HepG2 (cell line): Measurements from ENCODE around the gene CARHSP1. TPM values are rescaled to one million over a fixed set of nuclear protein-coding genes. Genes with fewer than 3 reads are reported as not detected.

Experiments
- ARID2 ChIP-seq: sonication (generic); formaldehyde crosslinking; IDR thresholded peaks from 2 replicates; pipeline ENCODE4 v1.8.1; 2022; ENCODE audit warnings: mild to moderate bottlenecking, missing genetic modification reagents, borderline replicate concordance
- CREB1 ChIP-seq, 2 experiments: fragments of 450-650 bp in 1 of 2; IDR thresholded peaks; 2 replicates each; pipeline ENCODE4 v1.6.1; 2016 to 2017; ENCODE audit warnings: control low read depth in 1 of 2, mild to moderate bottlenecking in 1 of 2, missing compliant biosample characterization in 1 of 2, missing genetic modification characterization in 1 of 2
- HIC2 ChIP-seq: sonication (generic); formaldehyde crosslinking; IDR thresholded peaks from 2 replicates; pipeline ENCODE4 v1.9.0; 2022; ENCODE audit warnings: low read depth, missing genetic modification reagents
- KDM1A ChIP-seq: IDR thresholded peaks from 2 replicates; pipeline ENCODE4 v1.6.1; 2016; ENCODE audit warnings: missing compliant biosample characterization
- KDM4B ChIP-seq: sonication (generic); formaldehyde crosslinking; IDR thresholded peaks from 2 replicates; pipeline ENCODE4 v1.4.0; 2020; ENCODE audit warnings: missing genetic modification reagents
- LRRFIP1 ChIP-seq: sonication (generic); formaldehyde crosslinking; conservative IDR thresholded peaks from 2 replicates; pipeline ENCODE4 v1.4.0; 2020; ENCODE audit warnings: missing genetic modification reagents
- RARG ChIP-seq: sonication (generic); formaldehyde crosslinking; IDR thresholded peaks from 2 replicates; pipeline ENCODE4 v1.4.0; 2020; ENCODE audit warnings: low read depth, mild to moderate bottlenecking, missing genetic modification reagents
- RBM22 ChIP-seq: fragments of 200-400 bp; formaldehyde crosslinking; optimal IDR thresholded peaks from 2 replicates; pipeline ENCODE3; 2017; ENCODE audit warnings: mild to moderate bottlenecking, low read length, moderate library complexity
- REST ChIP-seq, 2 experiments: IDR thresholded peaks; 2 replicates each; pipeline ENCODE4 v1.6.1; 2011 to 2012; ENCODE audit warnings: low read length in 2 of 2, borderline replicate concordance in 1 of 2, low read depth in 1 of 2, mild to moderate bottlenecking in 1 of 2, moderate library complexity in 1 of 2
- TRIM22 ChIP-seq: fragments of 450-650 bp; IDR thresholded peaks from 2 replicates; pipeline ENCODE4 v1.6.1; 2017
- ZFY ChIP-seq: sonication (generic); formaldehyde crosslinking; IDR thresholded peaks from 2 replicates; pipeline ENCODE4 v1.4.0; 2020; ENCODE audit warnings: missing genetic modification reagents
- ZNF414 ChIP-seq: sonication (generic); formaldehyde crosslinking; IDR thresholded peaks from 2 replicates; pipeline ENCODE4 v1.5.0; 2020; ENCODE audit warnings: missing genetic modification reagents
- ZNF597 ChIP-seq: sonication (generic); formaldehyde crosslinking; IDR thresholded peaks from 2 replicates; pipeline ENCODE4 v1.5.0; 2020; ENCODE audit warnings: missing genetic modification reagents
- ZNF724P ChIP-seq: sonication (generic); formaldehyde crosslinking; IDR thresholded peaks from 2 replicates; pipeline ENCODE4 v1.8.0; 2022; ENCODE audit warnings: missing genetic modification reagents, borderline replicate concordance
- ZNF740 ChIP-seq: sonication (generic); formaldehyde crosslinking; IDR thresholded peaks from 2 replicates; pipeline ENCODE4 v1.4.0; 2020; ENCODE audit warnings: missing genetic modification reagents
- ZNF816 ChIP-seq: sonication (generic); formaldehyde crosslinking; IDR thresholded peaks from 2 replicates; pipeline ENCODE4 v1.8.0; 2022; ENCODE audit warnings: missing genetic modification reagents, mild to moderate bottlenecking, borderline replicate concordance
- polyA plus RNA-seq, 8 experiments: library from polyadenylated mRNA; depleted of rRNA in 3 of 8; stranded (reverse) in 7 of 8; unstranded in 1 of 8; fragments of >200 nt; fragmentation: Illumina TruSeq in 4 of 8; extraction: Trizol in 4 of 8; gene quantifications; 2 replicates each; pipeline versions ENCODE4 v1.2.1 to v1.2.3, GENCODE V29; 2011 to 2016; ENCODE audit warnings: low read depth in 4 of 8, missing spikeins in 1 of 8, mixed read lengths in 1 of 8; ENCODE audit not compliant: insufficient read depth in 1 of 8
- total RNA-seq, 5 experiments: library from RNA; depleted of rRNA; stranded (reverse); fragments of >200 nt; fragmentation: Illumina TruSeq; extraction: Trizol; gene quantifications; 2 replicates each; pipeline ENCODE4 v1.2.3, GENCODE V29; 2016; ENCODE audit warnings: low read depth in 1 of 5

Gene CARHSP1
- total and polyA plus RNA-seq, 2 of the 13 experiments (the other 11 are each of a cell fraction or from before 2014, with no cell fraction given), result 173 to 345 TPM

GRCh38 chr16:8850279-8850885 is 18.4 kb downstream of the CARHSP1 start (continued):
- TF ChIP-seq HIC2 (peak; percentile 90), ARID2 (CRISPR knock-in tag) (peak; percentile 78; the same call in 1 of the 2 replicates), ZNF816 (CRISPR knock-in tag) (0 out of 2 replicates have a peak, but pooled peaks have one; percentile 49), ZNF597 (CRISPR knock-in tag) (no peak), TRIM22 (no peak), CREB1 (IDR thresholded peaks at IDR 0.05) (no peak), CREB1 (CRISPR knock-in tag; IDR thresholded peaks at IDR 0.05) (no peak), ZFY (CRISPR knock-in tag) (peak; percentile 89), REST (IDR thresholded peaks at IDR 0.05; ENCODE audit: borderline replicate concordance in 1 of 2, low read depth in 1 of 2, low read length in 2 of 2) (no peak), RARG (CRISPR knock-in tag) (0 out of 2 replicates have a peak, but pooled peaks have one; percentile 22), KDM1A (CRISPR knock-in tag) (peak; percentile 51; the same call in 1 of the 2 replicates), ZNF724P (CRISPR knock-in tag) (peak; percentile 67; the same call in 1 of the 2 replicates), KDM4B (CRISPR knock-in tag) (peak; percentile 84), RBM22 (peak; percentile 91), LRRFIP1 (CRISPR knock-in tag) (no peak), ZNF414 (CRISPR knock-in tag) (no peak), ZNF740 (CRISPR knock-in tag) (peak; percentile 53; the same call in 1 of the 2 replicates)
